Activated T-cell treated with anti-CD3 and anti-CD28 coated beads for 4 hours (primary cell): Measurements from ENCODE around the gene MAEL.

Experiments
- DNase-seq: peaks from one replicate; pipeline ENCODE4 v3.0.0-alpha.2; 2020

MAEL gene

GRCh38 chr1:166988974-166989515 lies at the start of gene MAEL:
Gene MAEL, plus strand, starts transcription at chr1:166989280. Its CDS starts 73 bp downstream, at chr1:166989353.
- no peak for DNase-seq

GRCh38 chr1:166939741-166940375 lies 49.2 kb upstream of the MAEL start:
- DNase-seq, result no peak

- DNase-seq, result no peak
These were observed 44.7 kb upstream of the MAEL start for GRCh38 chr1:166944186-166944967.

DNA sequence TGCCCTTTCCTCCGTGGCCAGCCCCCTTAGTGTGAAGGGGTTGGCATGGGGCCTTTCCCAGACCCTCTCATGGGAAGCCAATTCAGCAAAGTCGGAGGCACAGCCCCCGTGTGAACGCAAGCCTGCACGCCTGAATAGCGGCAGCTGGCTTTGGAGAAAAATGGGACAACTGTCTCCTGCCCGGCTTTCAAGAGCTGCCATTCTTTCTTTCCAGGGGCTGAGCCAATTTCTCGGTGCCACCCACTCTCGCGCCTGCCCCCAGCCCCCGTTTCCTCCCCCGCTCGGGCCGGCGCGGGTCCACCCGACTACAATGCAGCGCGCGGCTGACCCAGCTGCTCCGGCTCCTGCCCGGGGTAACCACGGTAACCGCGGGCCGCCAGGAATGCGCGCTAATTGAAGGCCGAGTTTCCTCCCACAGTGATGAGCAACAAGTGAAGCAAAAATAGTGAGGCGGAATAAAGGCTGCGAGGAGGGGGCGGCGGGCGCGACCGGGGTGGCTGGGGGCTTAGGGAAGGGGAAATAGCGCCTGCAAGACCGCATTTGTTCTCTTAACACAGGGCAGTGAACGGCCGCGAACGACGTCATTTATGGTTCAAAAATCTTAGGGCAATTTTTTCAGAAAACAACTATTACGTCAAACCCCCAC lies 41.6 kb upstream of the MAEL start:
- no peak for DNase-seq

DNA sequence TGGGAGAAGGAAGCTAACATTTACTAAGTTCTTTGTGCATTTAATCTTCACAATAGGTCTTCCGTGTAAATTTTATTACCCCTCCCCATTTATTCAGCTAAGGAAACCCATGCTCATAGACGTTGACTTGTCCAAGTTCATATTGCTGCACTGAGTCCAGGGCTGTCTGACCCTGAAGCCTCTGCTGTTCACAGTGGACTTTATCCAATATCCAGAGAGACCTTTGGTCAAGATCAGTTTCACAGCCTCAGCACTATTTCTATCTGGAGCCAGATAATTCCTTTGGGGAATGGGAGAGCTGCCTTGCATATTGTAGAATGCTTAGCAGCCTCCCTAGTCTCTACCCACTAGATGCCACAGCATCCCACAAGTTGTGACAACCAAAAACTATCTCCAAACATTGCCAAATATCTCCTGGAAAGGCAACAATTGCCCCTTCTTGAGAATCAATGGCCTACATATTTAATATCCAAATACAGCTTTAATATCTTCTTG lies 40.2 kb upstream of the MAEL start:
- DNase-seq, result no peak

DNA sequence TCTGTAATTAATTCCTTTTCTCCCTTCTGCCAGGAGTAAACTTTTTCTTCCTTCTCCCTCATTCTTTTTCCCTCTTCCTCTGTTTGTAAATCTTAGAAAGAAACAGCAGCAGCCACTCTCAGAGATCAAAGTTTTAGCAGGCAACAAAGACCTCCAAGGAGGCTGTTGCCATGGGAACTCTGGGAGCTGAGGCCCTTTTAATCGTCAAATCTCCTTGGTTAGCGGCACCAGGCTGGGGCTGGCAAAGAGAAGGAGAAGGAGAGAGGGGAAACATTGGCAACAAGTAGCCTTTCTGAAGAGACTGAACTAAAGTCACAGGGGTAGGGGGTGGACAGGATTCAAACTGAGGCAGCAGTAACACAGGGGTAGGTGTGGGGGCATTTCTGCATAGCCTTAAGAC lies 38.9 kb upstream of the MAEL start:
- DNase-seq, result no peak

- DNase-seq, result no peak
These were observed 38.0 kb upstream of the MAEL start for GRCh38 chr1:166951050-166951449.

GRCh38 chr1:166952002-166952746 lies 36.9 kb upstream of the MAEL start:
- DNase-seq, result no peak

DNA sequence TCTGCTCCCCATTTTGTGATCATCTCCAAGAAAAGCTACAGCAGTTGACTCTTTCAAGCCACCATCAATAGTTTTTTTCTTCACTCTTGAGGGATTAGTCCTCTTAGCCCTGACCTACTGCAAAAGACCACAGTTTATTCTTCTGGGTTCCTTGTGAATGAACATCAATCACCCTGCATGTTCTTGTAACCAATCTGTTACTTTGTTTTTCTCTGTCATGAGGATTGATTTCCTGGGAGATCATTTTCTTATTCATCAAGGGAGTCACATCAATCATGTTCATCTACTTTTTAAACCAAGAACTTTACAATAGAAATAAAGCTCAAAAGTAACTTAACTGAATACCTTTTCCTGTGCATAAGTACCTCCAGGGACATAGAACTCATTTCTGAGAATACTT lies 35.6 kb upstream of the MAEL start:
- DNase-seq, result no peak

GRCh38 chr1:166956057-166956850 lies 32.8 kb upstream of the MAEL start:
- no peak for DNase-seq

GRCh38 chr1:166956872-166957271 lies 32.2 kb upstream of the MAEL start:
- no peak for DNase-seq

DNA sequence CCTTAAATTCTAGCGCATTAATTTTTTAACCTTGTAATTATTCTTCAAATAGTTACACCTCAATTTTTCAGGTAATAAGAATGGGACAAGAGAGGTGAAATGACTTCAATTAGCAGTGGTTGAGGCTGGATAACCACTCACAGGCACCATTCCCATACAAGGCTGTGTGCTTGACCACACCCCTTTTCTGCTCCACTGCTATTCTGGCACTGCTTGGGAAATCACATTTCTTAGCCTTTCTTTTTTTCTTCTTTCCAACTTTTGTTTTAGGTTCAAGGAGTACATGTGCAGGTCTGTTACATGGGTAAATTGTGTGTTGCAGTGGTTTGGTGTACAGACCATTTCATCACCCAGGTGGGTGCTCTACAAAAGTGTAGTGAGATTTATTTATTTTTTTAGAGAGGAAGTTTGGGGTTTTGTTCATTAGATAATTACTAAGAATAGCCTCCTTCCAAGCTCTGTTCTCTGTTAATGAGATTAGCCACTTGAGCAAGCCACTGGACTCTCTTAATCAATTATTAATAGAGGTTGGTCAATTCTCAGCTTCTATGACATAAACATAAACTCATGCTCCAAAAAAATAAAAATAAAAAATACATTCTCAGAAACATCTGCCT lies 28.1 kb upstream of the MAEL start:
- no peak for DNase-seq

GRCh38 chr1:166969074-166969677 lies 19.9 kb upstream of the MAEL start:
- no peak for DNase-seq

DNA sequence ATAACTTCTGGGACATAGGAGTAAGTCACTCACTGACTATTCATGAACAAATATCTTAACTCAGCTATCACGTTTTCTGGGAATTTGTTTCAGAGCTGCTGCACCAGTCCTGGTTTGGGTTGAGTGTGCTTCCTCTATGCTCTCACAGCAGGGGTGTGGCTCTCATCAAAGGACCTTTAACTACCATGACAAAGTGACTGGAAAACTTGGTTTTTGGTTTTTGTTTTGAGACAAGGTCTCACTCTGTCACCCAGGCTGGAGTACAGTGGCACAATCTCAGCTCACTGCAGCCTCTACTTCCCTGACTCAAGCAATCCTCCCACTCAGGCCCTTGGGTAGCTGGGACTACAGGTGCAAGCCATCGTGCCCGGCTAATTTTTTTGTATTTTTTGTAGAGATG lies 17.8 kb upstream of the MAEL start:
- no peak for DNase-seq

DNA sequence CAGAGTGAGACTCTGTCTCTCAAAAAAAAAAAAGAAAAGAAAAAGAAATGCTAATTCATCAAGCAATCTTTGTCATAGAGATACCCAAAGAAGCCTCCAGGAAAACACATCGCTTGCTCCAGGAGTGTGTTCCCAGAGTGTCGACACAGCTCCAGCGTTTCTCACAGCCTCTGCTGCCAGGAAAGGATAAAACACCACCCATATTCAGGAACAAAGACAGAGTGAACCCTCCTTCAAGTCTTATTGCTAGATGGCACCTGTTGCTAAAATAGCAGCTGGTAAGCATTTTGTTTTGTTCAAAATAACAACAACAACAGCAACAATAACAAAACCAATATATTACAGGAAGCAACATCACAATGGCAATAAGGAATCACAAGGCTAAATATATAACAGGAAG lies 16.9 kb upstream of the MAEL start:
- no peak for DNase-seq

DNA sequence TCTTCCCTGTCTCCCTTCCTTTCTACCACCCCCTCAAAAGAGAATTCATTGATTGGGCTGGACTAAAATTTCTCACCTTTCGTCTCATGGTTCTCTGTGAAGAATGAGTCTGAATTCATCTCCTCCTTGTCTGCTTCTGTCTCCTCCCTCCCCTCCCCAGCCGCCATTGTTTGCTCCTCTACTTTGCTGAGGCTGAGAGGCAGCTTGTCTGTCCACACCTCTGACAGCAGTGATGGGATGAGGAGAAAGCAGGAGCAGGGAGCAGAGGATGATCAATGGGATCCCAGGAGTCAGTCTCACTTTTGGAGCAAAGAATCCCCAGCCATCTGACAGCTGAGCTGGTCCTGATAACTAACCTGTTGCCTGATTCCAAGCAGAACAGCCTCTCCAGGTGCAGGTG lies 16.3 kb upstream of the MAEL start:
- no peak for DNase-seq

- DNase-seq, result peak; percentile 48
These were observed 14.3 kb upstream of the MAEL start for GRCh38 chr1:166974647-166975345.

DNA sequence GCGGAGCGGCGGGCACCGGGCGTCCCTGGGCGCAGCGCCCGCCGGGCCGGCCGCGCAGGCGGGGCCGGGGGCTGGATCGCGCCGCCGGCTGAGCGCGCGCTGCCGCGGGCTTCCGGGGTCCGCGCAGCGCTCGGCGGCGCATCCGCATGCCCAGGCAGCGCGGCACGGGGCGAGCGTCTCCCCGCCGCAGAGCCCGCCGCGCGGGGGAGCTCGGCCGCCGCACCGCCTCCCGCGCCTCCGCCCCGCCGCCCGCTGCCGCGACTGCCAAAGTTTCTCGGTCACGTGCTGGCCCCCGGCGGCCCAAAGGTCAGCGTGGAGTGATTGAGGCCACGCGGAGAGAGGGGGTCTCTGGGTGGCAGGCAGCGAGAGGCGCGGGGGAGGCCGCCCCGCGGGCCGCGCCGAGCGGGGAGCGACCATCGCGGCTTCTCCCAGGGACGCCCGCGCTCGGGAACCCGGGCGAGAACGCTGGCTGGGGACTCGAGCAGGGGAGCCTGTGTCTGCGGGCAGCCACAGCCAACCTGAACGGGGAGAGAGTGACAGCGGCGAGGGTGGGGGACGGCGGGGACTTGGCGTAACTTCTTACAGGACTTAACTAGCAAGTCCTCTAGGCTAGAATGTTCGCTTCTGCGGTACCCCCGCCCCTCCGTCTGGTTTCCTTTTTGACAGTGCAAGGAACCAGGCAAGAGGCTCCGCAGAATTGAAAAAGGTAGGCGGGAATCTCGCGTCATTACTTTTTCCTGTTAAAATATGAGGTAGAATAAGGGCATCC lies 13.5 kb upstream of the MAEL start, which contains the start of gene ILDR2:
TSS of gene ILDR2 (minus strand) at position 180 of the 769 bp plus-strand sequence. CDS start 272 bp downstream, outside the sequence.
- DNase-seq, result peak; percentile 67

DNA sequence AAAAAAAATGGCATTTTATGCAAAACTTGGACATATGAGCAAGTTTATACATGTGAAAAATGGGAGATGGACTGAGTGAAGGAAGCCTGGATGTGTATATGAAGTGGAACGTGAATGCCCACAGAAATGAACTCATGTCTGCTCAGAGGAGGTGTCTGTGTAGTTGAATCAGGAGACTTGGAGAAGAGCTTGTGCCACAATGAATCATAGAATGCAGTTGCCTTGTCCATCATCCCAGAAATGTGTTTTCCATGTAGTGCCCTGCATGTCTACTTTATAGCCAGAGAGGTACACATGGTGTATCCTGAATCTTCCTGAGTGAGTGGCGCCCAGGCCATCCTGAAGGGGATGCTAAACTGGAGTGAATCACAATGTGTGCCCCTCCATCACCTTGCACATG lies 11.1 kb upstream of the MAEL start:
- no peak for DNase-seq

DNA sequence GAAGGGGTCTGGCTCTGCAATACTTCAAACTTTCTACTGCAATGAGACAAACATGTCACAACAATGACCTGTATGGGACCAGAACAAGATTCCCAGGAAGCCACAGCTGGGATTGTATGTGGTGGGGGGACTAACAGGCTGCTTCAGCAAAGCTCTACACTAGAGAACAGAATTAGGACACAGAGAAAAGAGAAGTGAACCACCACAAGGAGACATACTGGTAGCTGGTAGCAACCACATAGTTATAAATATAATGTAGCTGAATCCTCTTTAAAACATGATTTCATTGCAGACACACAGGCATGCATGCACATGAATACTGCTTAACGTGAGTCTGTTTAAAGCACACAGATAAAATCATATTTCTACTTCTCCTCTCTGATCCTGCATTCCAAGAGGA lies 10.3 kb upstream of the MAEL start:
- DNase-seq, result no peak
